Ecto neural progenitor cell (in vitro differentiated cells): ENCODE measurements around the gene PKD2.

Experiments
- DNase-seq: peaks from one replicate; pipeline ENCODE4 v3.0.0-alpha.2; 2018; ENCODE audit warnings: low spot score

The PKD2 gene

DNA sequence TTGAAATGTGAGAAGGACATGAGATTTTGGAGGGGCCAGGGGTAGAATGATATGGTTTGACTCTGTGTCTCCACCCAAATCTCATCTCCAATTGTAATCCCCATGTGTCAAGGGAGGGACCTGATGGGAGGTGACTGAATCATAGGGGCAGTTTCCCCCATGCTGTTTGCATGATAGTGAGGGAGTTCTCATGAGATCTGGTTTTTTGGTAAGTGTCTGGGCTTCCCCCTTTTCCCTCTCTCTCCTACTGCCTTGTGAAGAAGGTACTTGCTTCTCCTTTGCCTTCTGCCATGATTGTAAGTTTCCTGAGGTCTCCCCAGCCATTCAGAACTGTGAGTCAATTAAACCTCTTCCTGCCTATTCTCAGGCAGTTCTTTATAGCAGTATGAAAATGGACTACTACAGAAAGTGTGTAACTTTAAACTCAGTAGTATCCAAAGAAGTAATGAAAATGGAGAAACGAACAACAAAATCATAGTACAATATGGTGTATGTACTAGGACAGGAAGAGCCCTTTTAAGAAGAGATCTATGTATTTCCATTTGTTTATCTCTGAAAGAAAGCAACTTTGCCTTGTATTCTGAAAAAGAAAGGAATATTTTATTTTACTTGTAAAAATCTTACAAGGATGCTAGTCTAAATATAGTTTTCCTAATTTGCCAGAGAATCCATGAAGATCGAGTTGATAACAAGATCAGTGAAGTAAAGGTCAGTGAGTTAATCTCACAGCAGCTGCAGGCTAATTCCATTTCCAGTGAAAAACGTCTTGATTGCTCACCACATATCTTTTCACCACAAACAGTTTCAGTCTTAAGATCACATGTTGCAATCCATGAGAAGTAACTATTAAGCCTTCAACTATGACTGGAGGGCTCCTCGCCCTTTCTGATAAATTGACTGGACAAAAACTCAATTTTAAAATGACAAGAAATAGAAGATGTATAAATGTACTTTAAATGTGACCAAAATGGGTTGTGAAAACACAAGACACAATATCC lies 20.5 kb downstream of the PKD2 start:
- DNase-seq = no peak

DNA sequence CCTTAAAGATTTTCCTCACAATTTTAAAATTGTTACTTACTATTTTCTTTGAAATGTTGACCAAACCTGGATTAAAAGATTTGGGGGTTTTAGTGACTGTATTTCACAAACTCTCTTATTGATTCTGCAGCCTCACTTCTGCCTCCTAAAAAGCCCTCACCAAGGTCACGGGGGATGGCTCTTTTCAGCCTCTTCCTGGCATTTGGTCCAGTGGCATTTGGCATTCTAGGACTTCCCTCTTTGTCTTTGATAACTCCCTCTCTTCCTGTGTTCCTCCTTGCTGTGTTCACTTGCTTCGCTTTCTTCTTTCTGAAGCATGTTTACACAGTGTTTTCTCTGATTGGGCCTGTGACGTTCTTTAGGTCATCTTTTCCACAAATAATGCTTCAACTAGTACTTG lies 21.5 kb downstream of the PKD2 start:
- DNase-seq = no peak

DNA sequence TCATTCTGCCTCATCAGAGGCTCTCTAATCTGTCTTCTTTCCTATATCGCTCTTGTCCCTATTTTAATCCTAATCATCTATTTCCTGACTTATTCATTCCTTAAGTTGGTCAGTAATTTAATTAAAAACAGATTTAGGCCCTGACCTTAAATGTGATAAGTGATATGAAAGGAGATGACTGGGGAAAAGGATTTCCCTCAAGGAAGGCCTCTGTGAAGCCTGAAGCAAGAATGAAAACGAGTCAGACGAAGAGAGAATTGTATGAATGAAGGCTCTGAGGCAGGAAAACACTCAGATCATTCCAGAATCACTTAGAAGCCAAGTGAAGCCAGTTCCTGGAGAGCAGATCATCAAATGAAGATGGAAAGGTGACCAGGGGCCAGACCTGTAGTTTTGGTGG lies 22.1 kb downstream of the PKD2 start:
- no peak for DNase-seq

DNA sequence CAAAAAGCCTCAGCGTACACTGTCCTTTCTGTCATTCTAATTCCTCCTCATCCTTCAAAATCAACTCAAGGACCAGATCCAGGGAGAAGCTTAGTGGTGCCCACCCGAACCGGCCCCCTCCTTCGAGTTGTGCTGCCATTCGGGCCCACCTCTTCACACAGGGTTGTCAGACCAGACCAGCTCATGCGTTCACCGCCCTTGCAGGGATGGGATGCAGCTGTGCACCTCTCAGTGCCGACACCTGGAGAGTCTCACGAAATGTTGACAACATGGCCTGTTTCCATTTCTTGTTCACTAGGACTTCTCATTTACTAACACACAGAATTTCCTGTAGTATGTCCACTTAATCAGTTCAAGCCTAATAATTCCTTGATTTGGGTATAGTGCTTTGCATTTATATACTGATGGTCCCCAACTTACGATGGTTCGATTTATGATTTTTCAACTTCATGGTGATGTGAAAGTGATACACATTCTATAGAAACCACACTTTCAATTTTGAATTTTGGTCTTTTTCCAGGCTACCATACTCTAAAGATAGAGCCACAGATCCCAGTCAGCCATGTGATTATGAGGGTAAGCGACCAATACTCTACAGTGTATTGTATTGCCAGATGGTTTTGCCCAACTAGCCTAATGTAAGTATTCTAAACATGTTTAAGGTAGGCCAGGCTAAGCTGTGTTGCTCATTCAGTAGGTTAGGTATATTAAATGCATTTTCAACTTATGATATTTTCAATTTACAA lies 23.3 kb downstream of the PKD2 start:
- DNase-seq = no peak

DNA sequence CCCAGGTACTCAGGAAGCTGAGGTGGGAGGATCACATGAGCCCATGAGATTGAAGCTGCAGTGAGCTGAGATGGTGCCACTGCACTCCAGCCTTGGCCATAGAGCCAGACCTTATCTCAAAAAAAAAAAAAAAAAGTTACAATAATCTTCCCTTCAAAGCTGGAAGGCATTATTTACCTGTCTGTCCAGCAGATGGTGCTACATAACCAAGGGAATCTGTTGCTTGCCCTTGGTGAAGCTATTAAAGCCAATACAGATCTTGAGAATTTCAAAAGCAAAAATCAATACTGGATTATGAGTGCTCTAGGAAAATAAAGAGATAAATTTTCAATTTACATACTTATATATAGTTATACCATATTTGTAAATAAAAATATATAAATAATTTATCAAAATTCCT lies 25.9 kb downstream of the PKD2 start:
- DNase-seq = no peak

DNA sequence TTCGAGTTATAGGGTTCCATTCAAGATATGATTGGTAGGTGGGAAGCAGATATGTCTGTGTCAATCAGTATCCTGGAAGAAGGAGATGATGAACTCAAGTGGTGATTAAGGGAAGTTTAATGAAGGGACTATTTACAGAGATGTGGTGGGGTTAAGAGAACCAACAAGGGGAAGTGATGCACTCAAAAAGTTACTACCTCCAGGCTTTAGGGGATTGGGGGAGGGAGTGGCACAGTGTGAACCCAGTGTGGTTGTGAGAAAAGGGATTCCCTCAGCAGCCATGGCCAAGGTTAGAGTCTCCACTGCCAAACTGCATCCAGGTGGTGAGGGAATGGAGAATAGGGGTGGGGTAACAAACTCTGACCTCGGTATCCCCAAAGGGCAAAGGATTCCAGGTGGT lies 27.9 kb downstream of the PKD2 start:
- no peak for DNase-seq

DNA sequence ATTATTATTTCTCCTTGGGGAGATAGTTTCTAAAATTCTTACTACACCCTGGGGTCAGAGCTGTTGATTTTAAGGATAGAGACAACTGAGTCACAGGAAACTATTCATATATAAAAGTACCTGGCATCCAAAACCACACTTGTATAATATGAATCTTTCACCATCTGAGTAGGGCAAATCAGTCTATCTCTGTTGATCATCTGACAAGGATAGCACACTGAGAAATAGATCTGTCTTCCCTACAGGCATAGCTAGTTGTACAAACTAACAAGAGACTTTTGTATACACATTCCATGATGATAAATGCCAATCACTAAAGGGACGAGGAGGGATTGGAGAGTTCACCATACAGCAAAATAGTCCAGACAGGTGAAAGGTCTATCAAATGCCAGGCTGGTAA lies 30.0 kb downstream of the PKD2 start:
- no peak for DNase-seq

DNA sequence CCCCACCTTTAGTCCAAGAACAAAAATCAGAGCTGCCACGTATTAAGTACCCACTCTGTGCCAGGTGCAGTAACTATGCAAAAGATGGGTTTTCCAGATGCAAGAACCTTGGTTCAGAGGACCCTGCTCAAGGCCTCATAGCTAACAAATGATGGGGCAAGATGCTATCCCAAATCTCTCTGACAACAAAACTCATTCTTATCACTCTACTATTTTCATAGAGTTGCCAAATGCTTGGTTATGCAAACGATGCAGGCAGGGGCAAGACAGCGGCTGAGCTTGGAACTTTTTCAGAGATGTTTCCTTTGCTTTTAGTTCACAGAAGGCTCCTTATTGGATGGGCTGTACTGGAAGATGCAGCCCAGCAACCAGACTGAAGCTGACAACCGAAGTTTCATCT lies 30.5 kb downstream of the PKD2 start:
- DNase-seq = no peak

DNA sequence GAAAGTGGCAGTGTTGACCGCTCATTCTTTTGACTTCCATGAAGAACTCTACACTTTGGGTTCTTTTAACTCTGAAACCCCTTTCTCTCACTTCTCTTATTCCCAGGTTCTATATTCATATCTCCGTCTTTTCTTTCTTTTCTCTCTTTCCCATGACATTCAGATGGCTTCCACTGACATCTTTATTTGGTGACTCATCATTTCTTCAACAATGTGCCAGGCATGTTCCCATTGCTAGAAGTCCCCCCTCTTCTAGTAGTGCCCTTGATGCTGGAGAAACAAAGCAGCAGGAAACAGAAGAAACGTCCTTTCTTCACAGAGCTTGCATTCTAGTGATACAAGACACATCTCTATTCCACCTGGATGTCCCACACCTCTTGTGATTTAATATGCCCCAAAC lies 33.3 kb downstream of the PKD2 start:
- DNase-seq = no peak

DNA sequence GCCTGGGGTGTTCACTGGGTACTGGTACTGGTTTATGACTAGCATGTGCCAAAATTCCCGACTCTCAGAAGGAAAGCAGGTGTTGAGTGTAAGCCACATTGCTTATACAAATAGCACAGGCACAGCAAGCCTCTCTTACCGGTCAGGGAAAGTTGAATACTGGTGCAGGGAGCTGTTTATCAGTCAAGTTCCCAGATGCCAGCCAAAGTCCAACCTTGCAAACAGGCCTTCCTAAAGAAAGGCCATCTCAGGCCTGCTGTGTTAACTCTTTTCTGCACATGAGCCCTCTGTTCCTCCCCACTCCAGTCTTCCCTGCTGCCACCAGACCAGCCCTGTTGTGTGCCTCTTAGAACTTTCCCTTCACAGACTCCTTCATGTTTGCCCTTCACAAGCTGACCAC lies 34.2 kb downstream of the PKD2 start:
- DNase-seq = no peak

DNA sequence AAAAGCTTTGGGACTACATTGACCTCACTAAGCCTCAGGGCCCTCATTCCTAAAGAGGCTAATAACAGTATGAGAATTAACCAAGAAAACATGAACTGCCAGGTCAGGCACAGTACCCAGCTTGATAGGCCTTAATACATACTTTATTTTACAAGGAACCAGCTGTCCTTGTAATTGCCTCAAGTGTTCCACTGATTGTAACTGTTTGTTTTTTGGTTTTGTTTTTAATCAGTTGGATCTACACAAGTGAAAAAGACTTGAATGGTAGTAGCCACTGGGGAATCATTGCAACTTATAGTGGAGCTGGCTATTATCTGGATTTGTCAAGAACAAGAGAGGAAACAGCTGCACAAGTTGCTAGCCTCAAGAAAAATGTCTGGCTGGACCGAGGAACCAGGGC lies 35.6 kb downstream of the PKD2 start:
- no peak for DNase-seq

DNA sequence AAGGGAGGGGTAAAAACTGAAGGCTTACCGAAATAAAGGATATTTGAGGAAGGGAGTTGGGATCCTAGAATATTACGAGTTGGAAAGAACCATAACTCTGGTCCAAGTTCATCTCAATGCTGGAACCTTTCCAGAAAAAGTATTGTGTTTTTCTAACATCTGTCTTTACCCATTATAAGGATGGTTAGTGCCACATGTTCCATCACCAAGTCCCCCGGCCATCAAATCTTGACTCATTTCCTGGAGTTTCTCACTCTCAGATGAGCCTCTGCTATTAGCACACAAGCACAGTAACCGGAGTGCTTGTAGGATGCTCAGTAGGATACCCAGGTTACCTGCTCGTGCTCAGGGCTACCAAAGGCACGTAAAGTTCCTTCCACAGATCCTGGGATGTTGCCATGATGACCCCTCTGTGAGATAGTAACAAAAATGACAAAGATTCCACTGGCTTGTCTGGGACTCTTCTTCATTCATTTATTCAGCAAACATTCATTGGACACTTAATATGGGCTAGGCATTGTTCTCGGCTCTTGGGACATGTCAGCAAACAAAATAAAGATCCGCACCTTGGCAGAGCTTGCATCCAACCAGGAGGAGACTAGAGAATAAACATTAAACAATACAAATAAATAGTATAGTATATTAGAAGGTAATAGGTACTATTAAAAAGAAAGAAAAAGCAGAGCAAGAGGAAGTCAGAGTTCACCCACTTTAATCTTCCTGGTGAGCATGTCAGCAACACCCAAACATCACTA lies 36.3 kb downstream of the PKD2 start:
- DNase-seq = no peak

DNA sequence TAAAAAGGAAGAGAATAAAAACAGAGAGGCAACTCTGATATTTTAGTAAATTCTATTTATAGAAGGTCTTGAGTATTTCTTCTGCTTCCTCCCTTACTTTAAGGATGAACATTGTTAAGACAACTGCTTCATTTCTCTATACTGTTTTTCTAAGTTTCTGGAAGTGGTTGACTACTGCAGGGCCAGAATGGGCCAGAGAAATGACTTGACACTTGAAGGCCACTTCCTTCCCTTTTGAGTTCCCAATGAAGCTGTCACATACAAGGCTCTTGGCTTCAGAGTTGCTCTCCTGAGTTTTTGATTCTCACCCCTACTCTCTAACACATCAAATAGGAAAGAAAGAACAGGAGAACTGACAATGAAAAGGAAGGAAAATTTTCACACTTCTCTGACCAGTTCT lies 37.6 kb downstream of the PKD2 start:
- no peak for DNase-seq

DNA sequence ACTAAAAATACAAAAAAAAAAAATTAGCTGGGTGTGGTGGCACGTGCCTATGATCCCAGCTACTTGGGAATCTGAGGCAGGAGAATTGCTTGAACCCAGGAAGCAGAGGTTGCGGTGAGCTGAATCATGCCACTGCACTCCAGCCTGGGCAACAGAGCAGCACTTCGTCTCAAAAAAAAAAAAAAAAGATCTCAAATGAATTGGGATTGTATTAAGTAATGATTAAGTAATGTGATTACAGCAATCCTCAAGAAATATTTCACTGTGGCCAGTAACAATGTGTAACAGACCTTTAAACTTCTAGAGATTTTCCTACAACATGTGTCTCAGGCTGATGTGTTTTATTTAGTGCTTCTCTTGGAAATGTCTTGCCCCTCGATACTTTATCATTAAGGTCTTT lies 46.8 kb downstream of the PKD2 start:
- no peak for DNase-seq

DNA sequence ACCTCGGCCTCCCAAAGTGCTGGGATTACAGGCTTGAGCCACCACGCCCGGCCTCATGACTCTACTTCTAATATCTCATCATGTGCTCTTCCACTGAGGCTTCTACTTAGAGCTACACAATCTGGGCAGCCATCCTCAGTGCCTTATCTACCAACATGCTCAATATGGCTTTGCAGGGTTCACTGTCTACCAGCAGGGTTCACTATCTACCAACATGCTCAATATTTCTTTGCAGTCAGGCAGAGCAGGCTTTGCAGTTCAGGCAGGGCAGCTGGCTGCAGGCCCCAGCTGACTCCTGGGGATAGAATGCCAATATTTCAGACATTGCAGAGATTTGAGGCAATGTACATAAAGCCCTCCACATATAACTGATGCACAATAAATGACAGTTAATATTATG lies 47.5 kb downstream of the PKD2 start:
- no peak for DNase-seq

DNA sequence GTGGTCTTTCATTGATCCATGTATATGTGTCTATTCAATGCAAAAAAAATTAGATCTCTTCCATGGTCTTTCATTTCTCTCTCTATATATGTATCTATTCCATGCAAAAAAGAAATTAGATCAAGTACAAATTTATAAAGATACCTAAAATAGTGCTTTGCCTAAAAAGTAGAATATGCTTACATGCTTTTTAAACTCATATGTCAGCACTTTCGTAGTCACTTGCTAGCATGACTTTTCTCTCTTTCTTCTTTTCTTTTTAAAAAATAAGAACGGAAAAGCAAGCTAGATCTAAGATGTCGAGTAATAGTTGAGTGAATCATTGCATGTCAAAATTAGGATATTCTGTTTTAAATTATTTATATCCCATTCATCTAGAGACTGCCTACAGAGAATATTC lies 50.9 kb downstream of the PKD2 start:
- no peak for DNase-seq

DNA sequence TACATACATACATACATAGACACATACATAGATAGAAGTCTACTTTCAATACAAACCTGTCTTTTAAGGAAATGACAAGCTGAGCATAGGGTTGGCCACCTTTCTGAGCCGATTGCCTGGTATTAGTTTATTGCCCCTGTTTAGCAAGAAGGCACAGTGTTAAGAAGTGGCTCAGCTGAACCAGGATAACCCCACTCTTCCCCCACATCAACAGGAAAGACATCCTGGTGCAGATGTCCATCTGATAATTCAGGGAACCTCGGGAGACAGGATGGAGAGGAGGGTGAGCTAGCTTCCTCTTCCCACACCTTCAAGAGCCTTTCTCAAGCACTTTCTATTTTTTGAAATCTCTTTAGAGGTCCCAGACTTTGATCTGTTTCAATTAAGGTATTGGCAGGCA lies 52.3 kb downstream of the PKD2 start:
- no peak for DNase-seq

DNA sequence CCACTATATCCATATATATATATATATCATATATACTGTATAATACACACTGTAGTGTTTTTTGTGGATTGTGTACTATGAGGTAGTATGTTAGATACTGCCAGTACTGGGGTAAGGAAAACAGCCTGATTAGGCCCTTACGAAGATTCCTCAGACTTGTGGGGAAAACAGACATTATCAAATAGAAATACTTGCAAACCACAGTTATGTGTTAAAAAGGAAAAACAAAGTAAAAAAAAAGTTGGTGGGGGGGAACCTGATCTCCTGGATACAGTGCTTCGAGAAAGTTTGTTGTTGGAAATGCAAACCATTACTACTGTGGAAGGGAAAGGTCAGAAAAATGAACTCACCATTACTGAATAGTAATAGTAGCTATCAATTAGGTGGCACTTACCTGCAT lies 53.0 kb downstream of the PKD2 start:
- no peak for DNase-seq

DNA sequence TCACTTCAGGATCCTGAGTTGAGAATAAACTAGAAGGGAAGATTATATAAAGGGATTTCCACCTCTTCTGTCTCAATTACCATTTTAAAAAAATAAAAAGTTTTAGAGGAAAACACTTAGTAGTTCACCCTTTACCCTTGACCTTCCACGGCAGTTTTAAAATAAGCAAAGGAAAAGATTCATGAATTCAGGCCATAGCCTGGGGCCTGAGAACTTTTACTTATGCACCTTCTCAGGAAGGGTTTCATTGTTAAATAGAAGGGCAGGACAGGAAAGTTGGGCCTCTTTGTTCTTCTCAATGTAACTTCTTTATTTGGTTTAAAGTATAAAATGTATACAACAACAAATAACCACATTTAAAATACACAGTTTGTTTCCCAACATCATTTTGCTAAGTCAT lies 54.9 kb downstream of the PKD2 start:
- DNase-seq = no peak

DNA sequence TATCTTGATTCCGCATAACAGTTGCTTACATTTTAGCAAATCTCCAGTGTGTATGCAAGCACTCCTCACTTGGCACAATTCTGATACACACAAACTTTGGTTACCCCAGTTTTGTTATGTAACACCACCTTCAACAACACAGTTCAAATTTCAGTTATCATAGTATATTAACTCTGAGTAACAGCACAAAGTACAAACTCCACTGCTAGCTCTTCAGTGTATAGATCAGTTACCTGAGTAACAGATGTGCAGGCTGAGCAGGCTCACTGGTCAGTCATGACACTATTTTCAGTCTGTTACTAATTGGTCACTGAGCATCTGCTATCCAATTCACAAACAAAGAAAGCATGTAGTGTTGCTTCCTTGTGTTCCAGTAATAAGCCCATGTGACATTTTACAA lies 55.4 kb downstream of the PKD2 start:
- no peak for DNase-seq

DNA sequence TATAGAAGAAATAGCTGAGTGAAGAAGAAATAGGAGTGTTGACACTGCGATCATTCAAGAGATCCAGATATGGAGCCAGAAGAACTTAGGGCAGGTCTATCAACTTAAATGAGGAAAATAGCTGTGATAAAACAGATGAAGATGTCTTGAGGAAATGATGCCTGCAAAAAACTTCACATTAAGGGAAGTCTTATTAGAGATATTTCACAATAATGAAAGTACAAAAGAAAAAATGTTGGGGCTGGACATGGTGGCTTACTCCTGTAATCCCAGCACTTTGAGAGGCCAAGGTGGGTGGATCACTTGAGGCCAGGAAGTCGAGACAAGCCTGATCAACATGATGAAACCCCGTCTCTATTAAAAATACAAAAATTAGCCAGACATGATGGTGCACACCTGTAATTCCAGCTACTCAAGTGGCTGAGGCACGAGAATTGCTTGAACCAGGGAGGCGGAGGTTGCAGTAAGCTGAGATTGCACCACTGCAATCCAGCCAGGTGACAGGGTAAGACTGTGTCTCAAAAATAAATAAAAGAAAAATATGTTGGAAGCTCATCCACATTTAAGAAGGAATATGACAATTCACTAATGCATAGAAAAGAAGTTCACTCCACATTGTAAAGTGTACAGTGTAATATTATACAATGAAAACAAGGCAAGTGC lies 56.3 kb downstream of the PKD2 start:
- no peak for DNase-seq

DNA sequence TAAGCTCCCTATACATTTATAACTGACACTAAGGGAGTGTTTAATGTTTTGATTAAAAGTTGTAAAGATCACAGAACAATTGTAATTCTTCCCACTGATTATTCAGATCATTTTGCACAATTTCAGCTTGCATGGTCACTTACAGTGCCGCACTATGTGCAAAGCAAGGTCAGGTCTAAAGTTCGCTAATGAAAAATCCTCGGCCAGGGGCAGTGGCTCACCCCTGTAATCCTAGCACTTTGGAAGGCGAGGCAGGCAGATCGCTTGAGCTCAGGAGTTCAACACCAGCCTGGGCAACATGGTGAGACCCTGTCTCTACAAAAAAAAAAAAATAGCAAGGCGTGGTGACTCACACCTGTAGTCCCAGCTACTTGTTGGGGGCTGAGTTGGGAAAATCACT lies 57.0 kb downstream of the PKD2 start:
- no peak for DNase-seq
